ENCODE measurements around the gene GNAO1. TPM values are rescaled to one million over a fixed set of nuclear protein-coding genes. Genes with fewer than 3 reads are reported as not detected.

Gene GNAO1
- total and polyA plus RNA-seq, 9 of the 15 experiments (the other 6 are each of a cell fraction or from before 2014, with no cell fraction given) = 0.07 to 0.42 (median 0.08) TPM; not detected in 5

- ATAC-seq = no peak
- in situ Hi-C loops (cut with MboI) = no loop called here
- H3K9ac ChIP-seq (ENCODE audit: insufficient read depth in 1 of 2, low read depth in 2 of 2, low read length in 2 of 2) = peak overlapping the region in 1 of 2 experiments; percentile 45; a peak in 1 of 4 replicates
- H3K9me3 ChIP-seq (replicated peaks; ENCODE audit: control insufficient read depth, insufficient read depth, low read depth, low read length) = no peaks in the 10 kb centered on the region
- no TSS peak for BruUV-seq (replicated peaks)
- H3K4me2 ChIP-seq (ENCODE audit: insufficient read depth, low read length) = no peak overlapping the region
- WGBS (ENCODE audit: insufficient coverage, low coverage, missing lambda C conversion rate) = 18% methylated on average over 20 of the region's 27 CpGs
- no peak overlapping the region for H3K27ac ChIP-seq (ENCODE audit: extremely low read depth, low read depth, low read length)
- intact Hi-C loops (cut with micrococcal nuclease) = no loop called here
- H4K20me1 ChIP-seq (replicated peaks; ENCODE audit: control insufficient read depth, insufficient read depth, low read length) = peaks cover 24% of the 10 kb centered on the region
- 0 out of 2 replicates have a peak, but pooled peaks have one; percentile 57 for TF ChIP-seq ZNF740 (CRISPR knock-in tag; IDR thresholded peaks at IDR 0.05)
- TF ChIP-seq ZNF740 (tag; IDR thresholded peaks at IDR 0.05) = no peak
- TF ChIP-seq RBM17 (IDR thresholded peaks at IDR 0.05; ENCODE audit: borderline replicate concordance, low read depth, low read length) = no peak
- H3K4me3 ChIP-seq = no peak overlapping the region
- H3K36me3 ChIP-seq (ENCODE audit: control insufficient read depth, insufficient read depth, low read length) = no peaks in the 10 kb centered on the region
- H3K4me1 ChIP-seq (replicated peaks in 1 of 2; ENCODE audit: control insufficient read depth in 2 of 2, insufficient read depth in 2 of 2, low read length in 2 of 2) = peaks cover 5 to 46% of the 10 kb centered on the region in 2 experiments; a peak in 2 of 5 replicates
- H3K79me2 ChIP-seq (ENCODE audit: control insufficient read depth, insufficient read depth, low read length) = no peaks in the 10 kb centered on the region
- H3K27me3 ChIP-seq (ENCODE audit: control insufficient read depth in 2 of 2, insufficient read depth in 2 of 2, low read length in 2 of 2) = peaks cover 14 to 72% of the 10 kb centered on the region in 2 experiments; a peak in 4 of 5 replicates
- POLR2A ChIA-PET = interaction anchor here (1.6 kb wide), 1 partner anchor 16 kb away, joined by 7 read pairs; no protein-coding TSS in a partner anchor
- DNase-seq (ENCODE audit: extremely low read depth in 1 of 4, low spot score in 3 of 4) = peak in 2 of 4 experiments; percentile 27
- CTCF ChIA-PET (ENCODE audit: low intra/inter-chr PET ratio) = no interaction called here
- H2AFZ ChIP-seq (ENCODE audit: low read depth, low read length) = no peak overlapping the region
- H3K9me1 ChIP-seq (ENCODE audit: control insufficient read depth, insufficient read depth, low read length) = no peaks in the 10 kb centered on the region
- peak; percentile 51 for FAIRE-seq
These were observed 152.6 kb downstream of the GNAO1 start for GRCh38 chr16:56343661-56344517.
